ENCODE results near the gene TP53I11. TPM values are rescaled to one million over a fixed set of nuclear protein-coding genes. Genes with fewer than 3 reads are reported as not detected.
A peak's percentile ranks its signal among the peaks of the same experiment; 100 is the strongest.

TP53I11 gene
- polyA plus RNA-seq, 3 donors, result 11.0 to 13.2 (median 11.3) TPM

- Mint-ChIP-seq H3K36me3 (peaks cover 0 to 2% of the 10 kb centered on the region in 2 donors), H3K4me1 (peaks cover 35% of the 10 kb centered on the region), H3K27me3 (ENCODE audit: low read depth in 3 of 3) (peaks cover 0 to 6% (median 4%) of the 10 kb centered on the region in 3 donors), H3K4me3 (no peak overlapping the region), H3K27ac (peak overlapping the region in 1 of 7 donors; percentile 30), H3K9me3 (no peaks in the 10 kb centered on the region)
- WGBS (ENCODE audit: insufficient coverage), result 25% methylated on average over 2 of the region's 7 CpGs
- no peak overlapping the region for H3K4me3 ChIP-seq (replicated peaks in 1 of 3; ENCODE audit: low read depth in 2 of 3, low read length in 3 of 3)
- no peak overlapping the region for H3K9ac ChIP-seq (ENCODE audit: insufficient read depth, low read length, poor library complexity, severe bottlenecking)
- H3K27me3 ChIP-seq (ENCODE audit: control insufficient read depth in 2 of 2, insufficient read depth in 2 of 2, low read length in 2 of 2), result no peaks in the 10 kb centered on the region
- no peak for DNase-seq
- no peak for TF ChIP-seq CTCF (IDR thresholded peaks at IDR 0.05)
- no peaks in the 10 kb centered on the region for H3K79me2 ChIP-seq (ENCODE audit: insufficient read depth, low read length)
- intact Hi-C loops (cut with micrococcal nuclease), result no loop called here
- no peak overlapping the region for H2AFZ ChIP-seq (ENCODE audit: insufficient read depth, low read depth, low read length, poor library complexity, severe bottlenecking)
- H3K36me3 ChIP-seq (replicated peaks in 1 of 2; ENCODE audit: control insufficient read depth in 1 of 2, insufficient read depth in 2 of 2, low read length in 2 of 2), result no peaks in the 10 kb centered on the region
- H3K4me1 ChIP-seq (ENCODE audit: control insufficient read depth in 1 of 2, insufficient read depth in 2 of 2, low read length in 2 of 2), result peaks cover 34 to 37% of the 10 kb centered on the region in 2 donors
- no peaks in the 10 kb centered on the region for H3K9me3 ChIP-seq (replicated peaks in 1 of 2; ENCODE audit: control insufficient read depth in 1 of 2, insufficient read depth in 1 of 2, low read length in 2 of 2)
- H4K20me1 ChIP-seq (ENCODE audit: insufficient read depth, low read length), result no peaks in the 10 kb centered on the region
- no peak overlapping the region for H3K27ac ChIP-seq (ENCODE audit: low read depth in 1 of 2, low read length in 2 of 2)
- H3K4me2 ChIP-seq (replicated peaks; ENCODE audit: extremely low read depth, low read length, poor library complexity, severe bottlenecking), result no peak overlapping the region
Measured at GRCh38 chr11:44960200-44960845, 9.6 kb upstream of the TP53I11 start.

- H3K36me3 Mint-ChIP-seq, result peaks cover 0 to under 1% of the 10 kb centered on the region in 2 donors
- WGBS (ENCODE audit: insufficient coverage), result 89% methylated on average over 2 of the region's 3 CpGs
Measured at GRCh38 chr11:44959064-44959463, 8.4 kb upstream of the TP53I11 start.

More at GRCh38 chr11:44959064-44959463, 8.4 kb upstream of the TP53I11 start:
- Histone ChIP-seq H3K36me3 (replicated peaks in 1 of 2; ENCODE audit: control insufficient read depth in 1 of 2, insufficient read depth in 2 of 2, low read length in 2 of 2) (no peaks in the 10 kb centered on the region), H3K4me1 (ENCODE audit: control insufficient read depth in 1 of 2, insufficient read depth in 2 of 2, low read length in 2 of 2) (peaks cover 35 to 38% of the 10 kb centered on the region in 2 donors), H3K4me3 (replicated peaks in 1 of 3; ENCODE audit: low read depth in 2 of 3, low read length in 3 of 3) (no peak overlapping the region), H3K9ac (ENCODE audit: insufficient read depth, low read length, poor library complexity, severe bottlenecking) (no peak overlapping the region), H3K9me3 (replicated peaks in 1 of 2; ENCODE audit: control insufficient read depth in 1 of 2, insufficient read depth in 1 of 2, low read length in 2 of 2) (no peaks in the 10 kb centered on the region), H3K79me2 (ENCODE audit: insufficient read depth, low read length) (no peaks in the 10 kb centered on the region), H3K27me3 (ENCODE audit: control insufficient read depth in 2 of 2, insufficient read depth in 2 of 2, low read length in 2 of 2) (no peaks in the 10 kb centered on the region), H3K27ac (ENCODE audit: low read depth in 1 of 2, low read length in 2 of 2) (no peak overlapping the region), H4K20me1 (ENCODE audit: insufficient read depth, low read length) (no peaks in the 10 kb centered on the region), H3K4me2 (replicated peaks; ENCODE audit: extremely low read depth, low read length, poor library complexity, severe bottlenecking) (no peak overlapping the region), H2AFZ (ENCODE audit: insufficient read depth, low read depth, low read length, poor library complexity, severe bottlenecking) (no peak overlapping the region)
- no peak for DNase-seq
- Mint-ChIP-seq H3K4me3 (no peak overlapping the region), H3K4me1 (peaks cover 35% of the 10 kb centered on the region), H3K27ac (no peak overlapping the region), H3K27me3 (ENCODE audit: low read depth in 3 of 3) (peaks cover 0 to 8% (median 4%) of the 10 kb centered on the region in 3 donors), H3K9me3 (peaks cover 0 to 2% (median 0%) of the 10 kb centered on the region in 7 donors)
- intact Hi-C loops (cut with micrococcal nuclease), result loop anchor here (10.0 kb wide), 1 partner anchor 86 kb away; no protein-coding TSS in a partner anchor
- no peak for TF ChIP-seq CTCF (IDR thresholded peaks at IDR 0.05)
